Measurements from ENCODE around the gene IL1RL1.
"Not testable (repeated sequence)": the region's sequence is repeated elsewhere in the genome, so short reads cannot be mapped to it uniquely, and the experiment has no call there.

The IL1RL1 gene

GRCh38 chr2:102315921-102316320 is 4.6 kb downstream of the IL1RL1 start:
- no peak for TF ChIP-seq CTCF (IDR thresholded peaks at IDR 0.05; ENCODE audit: insufficient read depth, missing control alignments)
- FAIRE-seq (no peak), DNase-seq (ENCODE audit: insufficient read length, low spot score) (no peak)

GRCh38 chr2:102317715-102318114 is 6.4 kb downstream of the IL1RL1 start:
- no peak for TF ChIP-seq CTCF (IDR thresholded peaks at IDR 0.05; ENCODE audit: insufficient read depth, missing control alignments)

GRCh38 chr2:102318437-102318836 is 7.1 kb downstream of the IL1RL1 start:
- DNase-seq (ENCODE audit: insufficient read length, low spot score) (no peak), FAIRE-seq (no peak)
- TF ChIP-seq CTCF (IDR thresholded peaks at IDR 0.05; ENCODE audit: insufficient read depth, missing control alignments), result no peak

More at GRCh38 chr2:102317715-102318114, 6.4 kb downstream of the IL1RL1 start:
- DNase-seq (ENCODE audit: insufficient read length, low spot score) (no peak), FAIRE-seq (no peak)

GRCh38 chr2:102321941-102322719 is 10.8 kb downstream of the IL1RL1 start:
- DNase-seq (ENCODE audit: insufficient read length, low spot score), result no peak
- no peak for TF ChIP-seq CTCF (IDR thresholded peaks at IDR 0.05; ENCODE audit: insufficient read depth, missing control alignments)
- FAIRE-seq, result no peak

- not testable (repeated sequence) for DNase-seq (ENCODE audit: insufficient read length, low spot score); FAIRE-seq
These were observed 13.6 kb downstream of the IL1RL1 start for GRCh38 chr2:102324914-102325313.

GRCh38 chr2:102331311-102331980 is 20.1 kb downstream of the IL1RL1 start:
- no peak for TF ChIP-seq CTCF (IDR thresholded peaks at IDR 0.05; ENCODE audit: insufficient read depth, missing control alignments)
- no peak for FAIRE-seq
- no peak for DNase-seq (ENCODE audit: insufficient read length, low spot score)

GRCh38 chr2:102334486-102334885 is 23.1 kb downstream of the IL1RL1 start:
- TF ChIP-seq CTCF (IDR thresholded peaks at IDR 0.05; ENCODE audit: insufficient read depth, missing control alignments), result no peak
- DNase-seq (ENCODE audit: insufficient read length, low spot score) (no peak), FAIRE-seq (no peak)
